Measurements from ENCODE around the gene TRDN.

The TRDN gene

DNA sequence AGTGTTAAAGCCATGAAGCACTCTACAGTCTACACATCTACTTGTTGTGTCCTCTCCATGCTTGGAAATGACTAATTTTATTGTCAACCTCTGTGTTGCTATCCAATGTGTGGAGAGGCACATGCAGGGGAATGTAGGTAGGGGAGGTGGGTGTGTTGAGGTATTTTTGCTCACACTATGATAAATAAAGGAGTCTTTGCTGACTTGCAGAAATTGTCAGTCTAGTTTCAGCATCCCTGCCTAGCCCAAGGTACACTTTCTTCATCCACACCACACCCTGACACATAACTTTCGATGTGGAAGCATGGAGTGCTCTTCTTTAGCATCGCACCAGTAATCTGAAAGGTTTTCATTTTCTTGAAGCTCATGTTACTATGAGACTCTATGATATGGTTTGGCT is 264.0 kb downstream of the TRDN start:
- no peak overlapping the region for H3K4me3 ChIP-seq (ENCODE audit: low read depth, low read length)
- H3K27ac ChIP-seq (ENCODE audit: extremely low read depth, low read depth, low read length), result no peak overlapping the region
- CTCF ChIA-PET, result no interaction called here
- no peaks in the 10 kb centered on the region for H3K9me3 ChIP-seq (ENCODE audit: control insufficient read depth, insufficient read depth, low read depth, low read length)
- POLR2A ChIA-PET, result no interaction called here
- TF ChIP-seq ZNF658 (tag by site-specific recombination; IDR thresholded peaks at IDR 0.05), result no peak
- TF ChIP-seq HOXD13 (CRISPR knock-in tag; IDR thresholded peaks at IDR 0.05; ENCODE audit: borderline replicate concordance), result no peak
- no peak for TF ChIP-seq SP3 (tag by site-specific recombination; IDR thresholded peaks at IDR 0.05)
- TF ChIP-seq ZBTB20 (tag by site-specific recombination; IDR thresholded peaks at IDR 0.05), result no peak
- no peak for TF ChIP-seq KLF8 (tag by site-specific recombination; IDR thresholded peaks at IDR 0.05)
- TF ChIP-seq ZNF292 (tag by site-specific recombination; IDR thresholded peaks at IDR 0.05; ENCODE audit: borderline replicate concordance, low read depth), result no peak
- H3K4me1 ChIP-seq (ENCODE audit: control insufficient read depth, insufficient read depth, low read length), result no peaks in the 10 kb centered on the region
- no peaks in the 10 kb centered on the region for H3K36me3 ChIP-seq (ENCODE audit: control insufficient read depth in 2 of 2, insufficient read depth in 1 of 2, low read length in 2 of 2)

DNA sequence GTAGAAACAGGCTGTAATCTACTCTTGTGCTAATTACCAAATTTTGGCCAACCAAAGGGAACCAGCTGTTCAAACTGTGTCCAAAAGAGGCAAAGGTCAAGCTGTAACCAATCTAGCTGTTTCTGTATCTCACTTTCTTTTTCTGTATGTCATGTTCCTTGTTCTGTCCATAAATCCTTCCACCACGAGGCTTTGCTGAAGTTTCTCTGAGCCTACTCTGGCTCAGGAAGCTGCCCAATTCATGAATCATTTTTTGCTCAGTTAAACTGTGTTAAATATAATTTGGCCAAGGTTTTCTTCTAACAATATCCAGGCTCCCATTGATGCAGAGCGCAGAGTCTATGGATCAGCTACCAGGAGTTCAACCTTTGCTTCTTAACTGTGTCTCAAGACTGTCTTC is 272.8 kb downstream of the TRDN start:
- no peak overlapping the region for H3K27ac ChIP-seq (ENCODE audit: extremely low read depth, low read depth, low read length)
- no peaks in the 10 kb centered on the region for H3K4me1 ChIP-seq (ENCODE audit: control insufficient read depth, insufficient read depth, low read length)
- H3K9me3 ChIP-seq (ENCODE audit: control insufficient read depth, insufficient read depth, low read depth, low read length), result no peaks in the 10 kb centered on the region
- CTCF ChIA-PET, result interaction anchor here (0.6 to 1.3 kb wide), 2 partner anchors 16 to 130 kb away, joined by 3 read pairs; no protein-coding TSS in a partner anchor
- POLR2A ChIA-PET, result no interaction called here
- no peaks in the 10 kb centered on the region for H3K36me3 ChIP-seq (ENCODE audit: control insufficient read depth in 2 of 2, insufficient read depth in 1 of 2, low read length in 2 of 2)
- TF ChIP-seq ZNF549 (tag by site-specific recombination; IDR thresholded peaks at IDR 0.05) (peak; percentile 84), ZNF132 (tag by site-specific recombination; IDR thresholded peaks at IDR 0.05; ENCODE audit: borderline replicate concordance) (no peak)
- no peak overlapping the region for H3K4me3 ChIP-seq (ENCODE audit: low read depth, low read length)

DNA sequence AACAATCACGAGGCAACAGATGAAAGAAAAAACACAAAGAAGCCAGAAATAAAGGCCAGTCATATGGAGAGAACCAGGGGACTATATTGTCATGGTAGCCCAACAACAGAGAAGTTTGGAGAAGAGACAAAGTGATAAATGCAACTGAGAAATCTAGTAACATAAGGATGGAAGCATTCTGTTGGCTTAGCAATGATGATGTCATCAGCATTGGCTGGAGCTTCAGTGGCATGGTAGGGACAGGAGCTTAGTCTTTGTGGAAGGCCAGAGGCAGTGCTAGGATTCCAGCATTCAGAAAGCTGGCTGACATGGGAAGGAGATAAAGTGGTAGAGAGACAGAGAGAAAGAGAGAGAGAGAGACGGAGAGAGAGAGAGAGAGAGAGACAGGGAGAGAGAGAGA is 276.4 kb downstream of the TRDN start:
- no peak overlapping the region for H3K4me3 ChIP-seq (ENCODE audit: low read depth, low read length)
- H3K36me3 ChIP-seq (ENCODE audit: control insufficient read depth in 2 of 2, insufficient read depth in 1 of 2, low read length in 2 of 2), result no peaks in the 10 kb centered on the region
- H3K9me3 ChIP-seq (ENCODE audit: control insufficient read depth, insufficient read depth, low read depth, low read length), result no peaks in the 10 kb centered on the region
- ChIA-PET POLR2A (no interaction called here), CTCF (interaction anchor here (1.5 kb wide), 1 partner anchor 15 kb away, joined by 3 read pairs; no protein-coding TSS in a partner anchor)
- no peak overlapping the region for H3K27ac ChIP-seq (ENCODE audit: extremely low read depth, low read depth, low read length)
- H3K4me1 ChIP-seq (ENCODE audit: control insufficient read depth, insufficient read depth, low read length), result no peaks in the 10 kb centered on the region
- peak; percentile 80; the same call in 1 of the 2 replicates for TF ChIP-seq ZNF596 (tag by site-specific recombination; IDR thresholded peaks at IDR 0.05)
- no peak for TF ChIP-seq ZNF629 (tag by site-specific recombination; IDR thresholded peaks at IDR 0.05)
- no peak for TF ChIP-seq ZNF76 (tag by site-specific recombination; IDR thresholded peaks at IDR 0.05; ENCODE audit: borderline replicate concordance, low read depth)
- TF ChIP-seq, protein P1, sequence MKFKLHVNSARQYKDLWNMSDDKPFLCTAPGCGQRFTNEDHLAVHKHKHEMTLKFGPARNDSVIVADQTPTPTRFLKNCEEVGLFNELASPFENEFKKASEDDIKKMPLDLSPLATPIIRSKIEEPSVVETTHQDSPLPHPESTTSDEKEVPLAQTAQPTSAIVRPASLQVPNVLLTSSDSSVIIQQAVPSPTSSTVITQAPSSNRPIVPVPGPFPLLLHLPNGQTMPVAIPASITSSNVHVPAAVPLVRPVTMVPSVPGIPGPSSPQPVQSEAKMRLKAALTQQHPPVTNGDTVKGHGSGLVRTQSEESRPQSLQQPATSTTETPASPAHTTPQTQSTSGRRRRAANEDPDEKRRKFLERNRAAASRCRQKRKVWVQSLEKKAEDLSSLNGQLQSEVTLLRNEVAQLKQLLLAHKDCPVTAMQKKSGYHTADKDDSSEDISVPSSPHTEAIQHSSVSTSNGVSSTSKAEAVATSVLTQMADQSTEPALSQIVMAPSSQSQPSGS (tag by site-specific recombination; IDR thresholded peaks at IDR 0.05; ENCODE audit: low read depth), result peak; percentile 88

DNA sequence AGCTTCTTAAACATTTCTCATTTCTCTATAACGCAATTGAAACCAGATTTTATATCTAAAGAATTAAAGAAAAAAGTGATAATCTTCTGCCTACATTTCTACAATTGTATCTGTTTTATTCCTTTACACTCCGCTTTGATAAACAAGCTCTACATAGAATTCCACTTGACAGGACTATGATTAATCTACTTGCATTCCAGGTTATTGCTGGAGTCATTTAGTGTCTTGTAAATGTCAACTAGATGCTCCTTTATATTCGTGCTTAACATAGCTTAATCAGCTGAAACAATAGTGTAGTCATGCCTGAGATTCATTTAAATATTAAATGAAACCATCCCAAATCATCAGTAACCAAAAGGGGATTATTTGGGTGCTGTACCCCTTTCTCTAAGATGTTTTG is 284.0 kb downstream of the TRDN start:
- Histone ChIP-seq H3K27ac (ENCODE audit: extremely low read depth, low read depth, low read length) (no peak overlapping the region), H3K4me1 (ENCODE audit: control insufficient read depth, insufficient read depth, low read length) (no peaks in the 10 kb centered on the region), H3K4me3 (ENCODE audit: low read depth, low read length) (no peak overlapping the region), H3K36me3 (ENCODE audit: control insufficient read depth in 2 of 2, insufficient read depth in 1 of 2, low read length in 2 of 2) (no peaks in the 10 kb centered on the region), H3K9me3 (ENCODE audit: control insufficient read depth, insufficient read depth, low read depth, low read length) (no peaks in the 10 kb centered on the region)
- TF ChIP-seq ZNF530 (tag by site-specific recombination; IDR thresholded peaks at IDR 0.05; ENCODE audit: low read depth) (no peak), ZNF629 (tag by site-specific recombination; IDR thresholded peaks at IDR 0.05) (no peak), ZNF354C (tag by site-specific recombination; IDR thresholded peaks at IDR 0.05; ENCODE audit: borderline replicate concordance, low read depth) (no peak), ZNF623 (tag by site-specific recombination; IDR thresholded peaks at IDR 0.05) (no peak), FEZF1 (tag by site-specific recombination; IDR thresholded peaks at IDR 0.05) (peak; percentile 46; the same call in 1 of the 2 replicates)
- TF ChIP-seq, protein P2, sequence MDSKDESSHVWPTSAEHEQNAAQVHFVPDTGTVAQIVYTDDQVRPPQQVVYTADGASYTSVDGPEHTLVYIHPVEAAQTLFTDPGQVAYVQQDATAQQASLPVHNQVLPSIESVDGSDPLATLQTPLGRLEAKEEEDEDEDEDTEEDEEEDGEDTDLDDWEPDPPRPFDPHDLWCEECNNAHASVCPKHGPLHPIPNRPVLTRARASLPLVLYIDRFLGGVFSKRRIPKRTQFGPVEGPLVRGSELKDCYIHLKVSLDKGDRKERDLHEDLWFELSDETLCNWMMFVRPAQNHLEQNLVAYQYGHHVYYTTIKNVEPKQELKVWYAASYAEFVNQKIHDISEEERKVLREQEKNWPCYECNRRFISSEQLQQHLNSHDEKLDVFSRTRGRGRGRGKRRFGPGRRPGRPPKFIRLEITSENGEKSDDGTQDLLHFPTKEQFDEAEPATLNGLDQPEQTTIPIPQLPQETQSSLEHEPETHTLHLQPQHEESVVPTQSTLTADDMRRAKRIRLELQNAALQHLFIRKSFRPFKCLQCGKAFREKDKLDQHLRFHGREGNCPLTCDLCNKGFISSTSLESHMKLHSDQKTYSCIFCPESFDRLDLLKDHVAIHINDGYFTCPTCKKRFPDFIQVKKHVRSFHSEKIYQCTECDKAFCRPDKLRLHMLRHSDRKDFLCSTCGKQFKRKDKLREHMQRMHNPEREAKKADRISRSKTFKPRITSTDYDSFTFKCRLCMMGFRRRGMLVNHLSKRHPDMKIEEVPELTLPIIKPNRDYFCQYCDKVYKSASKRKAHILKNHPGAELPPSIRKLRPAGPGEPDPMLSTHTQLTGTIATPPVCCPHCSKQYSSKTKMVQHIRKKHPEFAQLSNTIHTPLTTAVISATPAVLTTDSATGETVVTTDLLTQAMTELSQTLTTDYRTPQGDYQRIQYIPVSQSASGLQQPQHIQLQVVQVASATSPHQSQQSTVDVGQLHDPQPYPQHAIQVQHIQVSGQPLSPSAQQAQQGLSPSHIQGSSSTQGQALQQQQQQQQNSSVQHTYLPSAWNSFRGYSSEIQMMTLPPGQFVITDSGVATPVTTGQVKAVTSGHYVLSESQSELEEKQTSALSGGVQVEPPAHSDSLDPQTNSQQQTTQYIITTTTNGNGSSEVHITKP (tag by site-specific recombination; IDR thresholded peaks at IDR 0.05), result no peak
- TF ChIP-seq, protein P3, sequence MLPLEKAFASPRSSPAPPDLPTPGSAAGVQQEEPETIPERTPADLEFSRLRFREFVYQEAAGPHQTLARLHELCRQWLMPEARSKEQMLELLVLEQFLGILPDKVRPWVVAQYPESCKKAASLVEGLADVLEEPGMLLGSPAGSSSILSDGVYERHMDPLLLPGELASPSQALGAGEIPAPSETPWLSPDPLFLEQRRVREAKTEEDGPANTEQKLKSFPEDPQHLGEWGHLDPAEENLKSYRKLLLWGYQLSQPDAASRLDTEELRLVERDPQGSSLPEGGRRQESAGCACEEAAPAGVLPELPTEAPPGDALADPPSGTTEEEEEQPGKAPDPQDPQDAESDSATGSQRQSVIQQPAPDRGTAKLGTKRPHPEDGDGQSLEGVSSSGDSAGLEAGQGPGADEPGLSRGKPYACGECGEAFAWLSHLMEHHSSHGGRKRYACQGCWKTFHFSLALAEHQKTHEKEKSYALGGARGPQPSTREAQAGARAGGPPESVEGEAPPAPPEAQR (tag by site-specific recombination; IDR thresholded peaks at IDR 0.05), result no peak
- TF ChIP-seq, protein P4, sequence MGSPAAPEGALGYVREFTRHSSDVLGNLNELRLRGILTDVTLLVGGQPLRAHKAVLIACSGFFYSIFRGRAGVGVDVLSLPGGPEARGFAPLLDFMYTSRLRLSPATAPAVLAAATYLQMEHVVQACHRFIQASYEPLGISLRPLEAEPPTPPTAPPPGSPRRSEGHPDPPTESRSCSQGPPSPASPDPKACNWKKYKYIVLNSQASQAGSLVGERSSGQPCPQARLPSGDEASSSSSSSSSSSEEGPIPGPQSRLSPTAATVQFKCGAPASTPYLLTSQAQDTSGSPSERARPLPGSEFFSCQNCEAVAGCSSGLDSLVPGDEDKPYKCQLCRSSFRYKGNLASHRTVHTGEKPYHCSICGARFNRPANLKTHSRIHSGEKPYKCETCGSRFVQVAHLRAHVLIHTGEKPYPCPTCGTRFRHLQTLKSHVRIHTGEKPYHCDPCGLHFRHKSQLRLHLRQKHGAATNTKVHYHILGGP (tag by site-specific recombination; IDR thresholded peaks at IDR 0.05), result 0 out of 2 replicates have a peak, but pooled peaks have one; percentile 41
- ChIA-PET CTCF (interaction anchor here (0.6 to 1.6 kb wide), 4 partner anchors 28 to 642 kb away, joined by 3 to 4 read pairs (median 3); no protein-coding TSS in a partner anchor), POLR2A (no interaction called here)

Data from HEK293 (cell line).